IMR-90 (cell line): ENCODE results near the gene CBS. TPM values are rescaled to one million over a fixed set of nuclear protein-coding genes. Genes with fewer than 3 reads are reported as not detected.

Experiments used
- ATAC-seq: fragments of 200-7000 bp; cut with Tn5 transposase; 2 replicates; pipeline ENCODE4 v1.9.1; 2020; ENCODE audit warnings: low read depth, mild to moderate bottlenecking, moderate library complexity
- BruUV-seq: library from RNA; stranded (reverse); fragments of 400-500 nt; replicated peaks from 2 replicates; lab custom pipeline; 2021; lab: Mats Ljungman, UMichigan
- CTCF ChIA-PET: fragments of 300-600 bp; formaldehyde crosslinking; extraction: SDS; loops from one replicate; lab custom pipeline; 2021; ENCODE audit warnings: antibody characterized with exemption; lab: Yijun Ruan, JAX
- POLR2A ChIA-PET: fragments of 300-600 bp; sonication (Branson Sonifier 250); formaldehyde crosslinking; loops from one replicate; lab custom pipeline; 2022; ENCODE audit warnings: antibody characterized with exemption; ENCODE audit not compliant: unreplicated experiment; lab: Charles Lee
- DNase-seq: peaks from one replicate; pipeline ENCODE4 v3.0.0; 2013
- H2AFZ ChIP-seq: replicated peaks from 2 replicates; pipeline ENCODE3; 2013; ENCODE audit warnings: low read length, mild to moderate bottlenecking; ENCODE audit not compliant: poor library complexity
- H2AK5ac ChIP-seq: 2 replicates; pipeline ENCODE4 v1.6.1; 2013; ENCODE audit warnings: low read depth, low read length, inconsistent platforms
- H2AK9ac ChIP-seq: replicated peaks from 2 replicates; pipeline ENCODE3; 2013; ENCODE audit warnings: mild to moderate bottlenecking, low read depth, low read length, moderate library complexity; ENCODE audit not compliant: poor library complexity
- H2BK120ac ChIP-seq: 2 replicates; pipeline ENCODE4 v1.6.1; 2013; ENCODE audit warnings: low read depth, low read length, inconsistent platforms
- H2BK15ac ChIP-seq: 3 replicates; pipeline ENCODE4 v1.6.1; 2013; ENCODE audit warnings: low read depth, low read length, inconsistent platforms
- H2BK20ac ChIP-seq: 2 replicates; pipeline ENCODE4 v1.6.1; 2013; ENCODE audit warnings: low read depth, mild to moderate bottlenecking, inconsistent platforms, low read length, moderate library complexity
- H2BK5ac ChIP-seq: 2 replicates; pipeline ENCODE4 v1.6.1; 2013; ENCODE audit warnings: mild to moderate bottlenecking, low read depth, low read length, inconsistent platforms; ENCODE audit not compliant: poor library complexity, severe bottlenecking
- H3K14ac ChIP-seq: replicated peaks from 2 replicates; pipeline ENCODE4 v1.6.1; 2013; ENCODE audit warnings: low read depth, low read length, inconsistent platforms
- H3K18ac ChIP-seq: 2 replicates; pipeline ENCODE4 v1.6.1; 2013; ENCODE audit warnings: low read depth, low read length, control low read depth
- H3K23ac ChIP-seq: 2 replicates; pipeline ENCODE4 v1.6.1; 2013; ENCODE audit warnings: low read depth, low read length, inconsistent platforms
- H3K27ac ChIP-seq: 2 replicates; pipeline ENCODE4 v1.5.1; 2013; ENCODE audit warnings: mild to moderate bottlenecking, control low read depth, low read length; ENCODE audit not compliant: insufficient read depth
- H3K27me3 ChIP-seq: 2 replicates; pipeline ENCODE4 v1.6.1; 2013; ENCODE audit warnings: low read length; ENCODE audit not compliant: control insufficient read depth, insufficient read depth
- H3K36me3 ChIP-seq: 2 replicates; pipeline ENCODE4 v1.6.1; 2013; ENCODE audit warnings: low read length, mixed read lengths; ENCODE audit not compliant: control insufficient read depth, insufficient read depth
- H3K4ac ChIP-seq: 2 replicates; pipeline ENCODE4 v1.6.1; 2013; ENCODE audit warnings: low read depth, low read length, inconsistent platforms
- H3K4me1 ChIP-seq: 2 replicates; pipeline ENCODE4 v1.6.1; 2013; ENCODE audit warnings: low read length, mixed read lengths; ENCODE audit not compliant: control insufficient read depth, insufficient read depth
- H3K4me2 ChIP-seq: 2 replicates; pipeline ENCODE4 v1.6.1; 2013; ENCODE audit warnings: low read depth, mild to moderate bottlenecking, control low read depth, low read length, moderate library complexity
- H3K4me3 ChIP-seq: 2 replicates; pipeline ENCODE4 v1.5.1; 2013; ENCODE audit warnings: low read depth, mild to moderate bottlenecking, control low read depth, low read length, moderate library complexity; ENCODE audit not compliant: insufficient read depth
- H3K56ac ChIP-seq: 2 replicates; pipeline ENCODE4 v1.6.1; 2013; ENCODE audit warnings: low read length, inconsistent platforms; ENCODE audit not compliant: insufficient read depth; ENCODE audit errors: extremely low read depth
- H3K79me1 ChIP-seq, 2 experiments: 2 replicates each; pipeline ENCODE4 v1.6.1; 2013; ENCODE audit warnings: low read length in 2 of 2, inconsistent platforms in 1 of 2, low read depth in 1 of 2
- H3K9ac ChIP-seq: 2 replicates; pipeline ENCODE4 v1.6.1; 2013; ENCODE audit warnings: low read depth, low read length, control low read depth
- H3K9me1 ChIP-seq: 2 replicates; pipeline ENCODE4 v1.6.1; 2013; ENCODE audit warnings: low read length, inconsistent platforms; ENCODE audit not compliant: insufficient read depth
- H3K9me3 ChIP-seq: 2 replicates; pipeline ENCODE4 v1.6.1; 2013; ENCODE audit warnings: low read length; ENCODE audit not compliant: control insufficient read depth, insufficient read depth
- H4K20me1 ChIP-seq: 2 replicates; pipeline ENCODE4 v1.6.1; 2013; ENCODE audit warnings: low read length, inconsistent platforms; ENCODE audit not compliant: insufficient read depth
- H4K5ac ChIP-seq: 2 replicates; pipeline ENCODE4 v1.6.1; 2013; ENCODE audit warnings: mild to moderate bottlenecking, low read depth, low read length, control low read depth
- H4K8ac ChIP-seq, 2 experiments: 2 replicates each; pipeline ENCODE4 v1.6.1; 2013; ENCODE audit warnings: low read depth in 2 of 2, low read length in 2 of 2, control low read depth in 1 of 2, inconsistent platforms in 1 of 2
- H4K91ac ChIP-seq: 2 replicates; pipeline ENCODE4 v1.6.1; 2013; ENCODE audit warnings: low read depth, low read length, inconsistent platforms; ENCODE audit not compliant: insufficient read depth
- BHLHE40 ChIP-seq: fragments of 150-350 bp; IDR thresholded peaks from 2 replicates; pipeline ENCODE4 v1.6.1; 2016; ENCODE audit warnings: mild to moderate bottlenecking, low read depth, low read length
- FOS ChIP-seq: fragments of 150-350 bp; IDR thresholded peaks from 2 replicates; pipeline ENCODE4 v1.6.1; 2016; ENCODE audit warnings: low read depth, low read length
- MAFK ChIP-seq: IDR thresholded peaks from 2 replicates; pipeline ENCODE4 v1.6.1; 2012; ENCODE audit warnings: low read depth, low read length, improper control_type of control experiment
- MAZ ChIP-seq: IDR thresholded peaks from 2 replicates; pipeline ENCODE4 v1.6.1; 2012; ENCODE audit warnings: low read depth, mild to moderate bottlenecking, low read length, improper control_type of control experiment, moderate library complexity, borderline replicate concordance
- MXI1 ChIP-seq: IDR thresholded peaks from 2 replicates; pipeline ENCODE4 v1.6.1; 2012; ENCODE audit warnings: low read depth, mild to moderate bottlenecking, low read length, moderate library complexity, borderline replicate concordance
- NFE2L2 ChIP-seq: fragments of 150-350 bp; IDR thresholded peaks from 2 replicates; pipeline ENCODE4 v1.6.1; 2016; ENCODE audit warnings: low read depth, mild to moderate bottlenecking, low read length
- POLR2A ChIP-seq: IDR thresholded peaks from 2 replicates; pipeline ENCODE4 v1.6.1; 2012; ENCODE audit warnings: mild to moderate bottlenecking, low read depth, low read length
- RAD21 ChIP-seq: IDR thresholded peaks from 2 replicates; pipeline ENCODE4 v1.6.1; 2012; ENCODE audit warnings: low read length, improper control_type of control experiment
- RCOR1 ChIP-seq: IDR thresholded peaks from 2 replicates; pipeline ENCODE4 v1.6.1; 2012; ENCODE audit warnings: mild to moderate bottlenecking, low read length, improper control_type of control experiment; ENCODE audit not compliant: insufficient replicate concordance
- RFX5 ChIP-seq: IDR thresholded peaks from 2 replicates; pipeline ENCODE4 v1.8.0; 2012; ENCODE audit warnings: low read depth, mild to moderate bottlenecking, low read length, moderate library complexity
- SMC3 ChIP-seq: fragments of 150-350 bp; IDR thresholded peaks from 2 replicates; pipeline ENCODE4 v1.6.1; 2016; ENCODE audit warnings: low read depth, mild to moderate bottlenecking, antibody characterized with exemption, low read length, moderate library complexity
- WGBS, 2 experiments: methylation state at CpG; one replicate each; pipeline versions ENCODE4 v1.1.5 to v1.1.7; 2013; ENCODE audit warnings: missing lambda C conversion rate in 2 of 2; ENCODE audit not compliant: insufficient read length in 1 of 2; ENCODE audit errors: extremely low coverage in 2 of 2; 5-methylcytosine and 5-hydroxymethylcytosine counted together
- dilution Hi-C: fragments of 300-500 bp; cut with HindIII; formaldehyde crosslinking; loops from one replicate; pipeline ENCODE4 v1.14.3; 2018; ENCODE audit warnings: low sequenced_read_pairs; ENCODE audit not compliant: unreplicated experiment
- in situ Hi-C: fragments of 300-500 bp; cut with MboI; formaldehyde crosslinking; loops from 3 replicates; pipeline ENCODE4 v1.14.3; 2019; ENCODE audit warnings: low sequenced_read_pairs, inconsistent platforms, mixed read lengths
- intact Hi-C: fragments of 100-400 bp; cut with micrococcal nuclease; formaldehyde crosslinking; loops from 2 replicates; pipeline ENCODE4 v1.10.0; 2022
- polyA plus RNA-seq, 3 experiments: library from polyadenylated mRNA; depleted of rRNA; stranded (reverse); fragments of >200 nt; gene quantifications; 2 replicates each; pipeline ENCODE4 v1.2.3, GENCODE V29; 2012; ENCODE audit warnings: low replicate concordance in 1 of 3
- total RNA-seq: library from RNA; depleted of rRNA; stranded (reverse); fragments of >200 nt; gene quantifications from 2 replicates; pipeline ENCODE4 v1.2.3, GENCODE V29; 2012
- TF ChIP-seq, protein P1 (sequence below): fragments of 150-350 bp; IDR thresholded peaks from 2 replicates; pipeline ENCODE4 v1.6.1; 2017; ENCODE audit warnings: mild to moderate bottlenecking, antibody characterized with exemption, low read length, low read depth
- TF ChIP-seq, protein P2 (sequence below): fragments of 150-350 bp; IDR thresholded peaks from 2 replicates; pipeline ENCODE4 v1.6.1; 2016; ENCODE audit warnings: low read depth, mild to moderate bottlenecking, low read length, moderate library complexity, borderline replicate concordance
- TF ChIP-seq, protein P3 (sequence below): conservative IDR thresholded peaks from 2 replicates; pipeline ENCODE4 v1.5.1; 2012; ENCODE audit warnings: mild to moderate bottlenecking, low read depth, low read length, improper control_type of control experiment

CBS gene
- total and polyA plus RNA-seq, 2 of the 4 experiments (the other 2 are of a cell fraction), result 38.5 to 54.3 TPM

DNA sequence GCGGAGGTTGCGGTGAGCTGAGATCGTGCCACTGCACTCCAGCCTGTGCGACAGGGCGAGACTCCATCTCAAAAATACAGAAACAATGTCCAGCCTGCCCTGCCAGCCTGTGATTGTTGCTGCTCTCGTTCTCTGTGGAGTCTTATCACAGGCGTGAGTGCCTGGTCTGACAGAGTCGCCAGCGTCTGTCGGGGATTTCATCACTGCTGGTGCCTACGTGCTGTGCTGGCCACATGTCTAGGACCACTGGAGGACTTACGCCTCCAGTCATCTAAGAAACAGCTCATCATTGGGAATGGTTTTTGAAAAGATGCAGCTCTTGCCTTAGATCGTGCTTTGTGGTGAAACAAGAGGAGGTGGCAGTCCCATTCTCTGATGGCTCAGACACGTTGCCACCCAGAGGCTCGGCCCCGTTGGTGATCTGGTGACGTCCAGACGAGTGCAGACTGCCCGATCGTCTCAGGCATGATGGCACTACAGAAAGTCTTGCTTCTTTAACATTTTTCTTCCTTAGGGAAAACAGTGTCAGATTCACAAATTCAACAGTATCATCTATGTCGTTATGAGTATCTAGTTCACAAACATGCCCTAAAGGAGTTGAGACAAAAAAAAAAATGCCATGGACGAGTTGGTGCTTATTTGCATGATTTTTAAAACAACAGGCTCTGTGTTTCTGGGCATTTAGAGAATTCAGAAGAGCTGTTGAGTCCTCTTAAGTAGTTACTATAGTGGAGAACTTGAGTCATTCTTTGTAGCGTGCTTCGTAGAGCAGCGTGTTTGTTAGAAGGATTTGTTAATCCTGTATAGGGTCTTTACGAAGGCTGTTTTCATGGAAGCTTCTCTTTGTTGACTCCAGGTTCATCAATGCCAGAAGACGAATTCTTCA, 47.5 kb downstream of the CBS start:
- H3K4me2 ChIP-seq, result no peak overlapping the region
- H4K20me1 ChIP-seq, result no peaks in the 10 kb centered on the region
- no peak overlapping the region for H2AK9ac ChIP-seq
- ATAC-seq (no peak), DNase-seq (no peak)
- no peaks in the 10 kb centered on the region for H3K27me3 ChIP-seq
- H3K4ac ChIP-seq, result peak overlapping the region; percentile 16; the same call in 1 of the 2 replicates
- no peak overlapping the region for H4K8ac ChIP-seq
- H2BK15ac ChIP-seq, result no peak overlapping the region
- H3K27ac ChIP-seq, result no peak overlapping the region
- intact Hi-C loops, result no loop called here
- no peak overlapping the region for H3K14ac ChIP-seq
- ChIA-PET CTCF (interaction anchor here (0.6 kb wide), 1 partner anchor 47 kb away, joined by 3 read pairs; no protein-coding TSS in a partner anchor), POLR2A (no interaction called here)
- no peak overlapping the region for H3K9ac ChIP-seq
- H3K18ac ChIP-seq, result no peak overlapping the region
- dilution Hi-C loops, result no loop called here
- peak overlapping the region; percentile 27; the same call in 1 of the 2 replicates for H2BK120ac ChIP-seq
- H2AK5ac ChIP-seq, result peak overlapping the region; percentile 75
- 96% methylated on average over 9 of the region's 27 CpGs; no CpG with 5 or more reads in 1 of the 2 experiments for WGBS, 2 experiments
- no TSS peak for BruUV-seq
- H3K4me3 ChIP-seq, result no peak overlapping the region
- peaks cover 26% of the 10 kb centered on the region for H3K9me1 ChIP-seq
- no peak overlapping the region for H2BK5ac ChIP-seq
- no peak overlapping the region for H2AFZ ChIP-seq
- H4K5ac ChIP-seq, result no peak overlapping the region
- H2BK20ac ChIP-seq, result no peak overlapping the region
- H3K79me1 ChIP-seq, result peaks cover 7 to 38% of the 10 kb centered on the region in 2 experiments
- no peak overlapping the region for H4K91ac ChIP-seq
- H3K23ac ChIP-seq, result no peak overlapping the region
- no peak overlapping the region for H3K56ac ChIP-seq
- peaks cover 42% of the 10 kb centered on the region for H3K36me3 ChIP-seq
- peaks cover 10% of the 10 kb centered on the region for H3K4me1 ChIP-seq
- in situ Hi-C loops, result no loop called here
- H3K9me3 ChIP-seq, result no peaks in the 10 kb centered on the region
- TF ChIP-seq, protein P1, sequence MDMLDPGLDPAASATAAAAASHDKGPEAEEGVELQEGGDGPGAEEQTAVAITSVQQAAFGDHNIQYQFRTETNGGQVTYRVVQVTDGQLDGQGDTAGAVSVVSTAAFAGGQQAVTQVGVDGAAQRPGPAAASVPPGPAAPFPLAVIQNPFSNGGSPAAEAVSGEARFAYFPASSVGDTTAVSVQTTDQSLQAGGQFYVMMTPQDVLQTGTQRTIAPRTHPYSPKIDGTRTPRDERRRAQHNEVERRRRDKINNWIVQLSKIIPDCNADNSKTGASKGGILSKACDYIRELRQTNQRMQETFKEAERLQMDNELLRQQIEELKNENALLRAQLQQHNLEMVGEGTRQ, result no peak
- TF ChIP-seq, protein P2, sequence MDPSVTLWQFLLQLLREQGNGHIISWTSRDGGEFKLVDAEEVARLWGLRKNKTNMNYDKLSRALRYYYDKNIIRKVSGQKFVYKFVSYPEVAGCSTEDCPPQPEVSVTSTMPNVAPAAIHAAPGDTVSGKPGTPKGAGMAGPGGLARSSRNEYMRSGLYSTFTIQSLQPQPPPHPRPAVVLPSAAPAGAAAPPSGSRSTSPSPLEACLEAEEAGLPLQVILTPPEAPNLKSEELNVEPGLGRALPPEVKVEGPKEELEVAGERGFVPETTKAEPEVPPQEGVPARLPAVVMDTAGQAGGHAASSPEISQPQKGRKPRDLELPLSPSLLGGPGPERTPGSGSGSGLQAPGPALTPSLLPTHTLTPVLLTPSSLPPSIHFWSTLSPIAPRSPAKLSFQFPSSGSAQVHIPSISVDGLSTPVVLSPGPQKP, result no peak
- TF ChIP-seq RCOR1, result no peak
- no peak for TF ChIP-seq MXI1
- TF ChIP-seq MAZ, result no peak
- TF ChIP-seq NFE2L2, result no peak
- TF ChIP-seq FOS, result no peak
- no peak for TF ChIP-seq SMC3
- no peak for TF ChIP-seq BHLHE40
- TF ChIP-seq, protein P3, sequence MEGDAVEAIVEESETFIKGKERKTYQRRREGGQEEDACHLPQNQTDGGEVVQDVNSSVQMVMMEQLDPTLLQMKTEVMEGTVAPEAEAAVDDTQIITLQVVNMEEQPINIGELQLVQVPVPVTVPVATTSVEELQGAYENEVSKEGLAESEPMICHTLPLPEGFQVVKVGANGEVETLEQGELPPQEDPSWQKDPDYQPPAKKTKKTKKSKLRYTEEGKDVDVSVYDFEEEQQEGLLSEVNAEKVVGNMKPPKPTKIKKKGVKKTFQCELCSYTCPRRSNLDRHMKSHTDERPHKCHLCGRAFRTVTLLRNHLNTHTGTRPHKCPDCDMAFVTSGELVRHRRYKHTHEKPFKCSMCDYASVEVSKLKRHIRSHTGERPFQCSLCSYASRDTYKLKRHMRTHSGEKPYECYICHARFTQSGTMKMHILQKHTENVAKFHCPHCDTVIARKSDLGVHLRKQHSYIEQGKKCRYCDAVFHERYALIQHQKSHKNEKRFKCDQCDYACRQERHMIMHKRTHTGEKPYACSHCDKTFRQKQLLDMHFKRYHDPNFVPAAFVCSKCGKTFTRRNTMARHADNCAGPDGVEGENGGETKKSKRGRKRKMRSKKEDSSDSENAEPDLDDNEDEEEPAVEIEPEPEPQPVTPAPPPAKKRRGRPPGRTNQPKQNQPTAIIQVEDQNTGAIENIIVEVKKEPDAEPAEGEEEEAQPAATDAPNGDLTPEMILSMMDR, result no peak
- no peak for TF ChIP-seq RFX5
- no peak for TF ChIP-seq MAFK
- TF ChIP-seq POLR2A, result no peak
- TF ChIP-seq RAD21, result no peak
